ENCODE data around the gene FLNB. TPM values are rescaled to one million over a fixed set of nuclear protein-coding genes. Genes with fewer than 3 reads are reported as not detected.

FLNB gene
- total RNA-seq, 1 donor from 2014 or later: 328 TPM

- DNase-seq (ENCODE audit: low read depth in 2 of 2): no peak
These were observed 21.8 kb downstream of the FLNB start for GRCh38 chr3:58029842-58030584.

GRCh38 chr3:58032186-58032585 lies 24.0 kb downstream of the FLNB start:
- DNase-seq (ENCODE audit: low read depth in 2 of 2): no peak

DNA sequence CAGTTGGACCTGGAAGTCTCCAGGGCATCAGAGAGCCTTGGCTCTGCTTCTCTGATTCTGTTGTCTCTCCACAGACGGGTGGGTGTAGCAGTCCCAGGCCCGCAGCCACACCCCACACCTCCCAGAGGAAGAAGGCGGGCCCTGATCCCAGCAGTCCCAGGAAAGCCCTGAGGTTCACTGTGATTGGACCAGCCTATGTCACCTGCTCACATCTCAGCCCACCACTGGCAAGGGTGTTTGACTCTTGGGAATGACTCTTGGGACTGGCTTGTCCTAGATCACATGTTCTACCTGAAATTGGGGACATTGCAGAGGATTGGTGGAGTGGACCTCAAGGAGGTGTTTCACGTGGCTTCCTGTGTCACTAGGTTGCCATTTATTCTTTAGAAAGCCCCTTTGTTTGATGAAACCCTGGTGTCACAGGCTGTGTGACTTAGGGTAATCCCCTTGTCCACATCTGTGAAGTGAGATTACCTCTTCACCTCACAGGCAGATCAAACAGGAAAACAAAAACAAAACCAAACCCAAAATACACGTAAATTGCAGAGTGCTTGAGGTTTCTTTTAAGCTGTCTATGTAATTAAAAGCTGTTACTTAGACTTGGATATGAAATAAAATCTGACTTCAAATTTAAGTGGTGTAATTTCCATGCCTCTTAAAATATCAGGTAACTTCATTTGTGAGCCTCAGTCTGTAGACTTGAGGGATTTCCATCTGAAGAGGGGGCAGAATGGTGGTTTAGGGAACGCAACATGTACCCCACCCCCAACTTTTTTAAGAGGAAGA lies 26.7 kb downstream of the FLNB start:
- no peak for DNase-seq (ENCODE audit: low read depth in 2 of 2)

DNA sequence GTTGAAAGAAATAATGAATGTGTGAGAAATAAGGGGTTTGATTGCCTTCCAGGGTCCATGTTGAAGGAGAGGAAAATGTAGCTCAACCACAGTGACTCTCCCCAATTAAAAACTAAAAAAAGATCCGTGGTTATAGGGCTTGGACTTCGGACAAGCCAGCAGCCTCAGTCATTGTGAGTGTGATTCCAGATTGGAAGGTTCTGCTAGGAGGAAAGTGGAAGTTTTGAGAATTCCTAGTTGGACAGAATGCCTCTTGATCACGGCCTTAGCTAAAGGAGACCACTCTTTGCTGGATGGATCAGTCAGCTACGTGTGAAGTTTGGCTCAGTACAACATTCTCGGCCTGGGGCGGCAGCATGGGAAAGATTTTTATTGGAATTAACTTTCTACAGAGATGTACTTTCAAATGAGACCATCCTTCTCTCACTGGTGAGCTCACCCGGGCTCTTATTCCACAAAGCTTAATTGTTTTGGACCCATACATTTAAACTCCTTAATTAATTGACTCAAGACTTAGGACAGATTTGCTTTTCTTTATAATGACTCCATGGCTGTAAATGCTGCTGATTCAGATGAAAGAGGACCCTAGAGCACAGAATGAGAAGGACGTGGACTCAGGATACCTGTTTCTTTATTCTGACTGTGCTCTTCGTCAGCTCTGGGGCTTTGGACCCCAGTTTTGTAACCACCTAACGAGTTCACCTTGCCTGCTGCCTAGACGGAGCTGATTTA lies 27.5 kb downstream of the FLNB start:
- no peak for DNase-seq (ENCODE audit: low read depth in 2 of 2)

GRCh38 chr3:58036293-58037032 lies 28.2 kb downstream of the FLNB start:
- no peak for DNase-seq (ENCODE audit: low read depth in 2 of 2)

DNA sequence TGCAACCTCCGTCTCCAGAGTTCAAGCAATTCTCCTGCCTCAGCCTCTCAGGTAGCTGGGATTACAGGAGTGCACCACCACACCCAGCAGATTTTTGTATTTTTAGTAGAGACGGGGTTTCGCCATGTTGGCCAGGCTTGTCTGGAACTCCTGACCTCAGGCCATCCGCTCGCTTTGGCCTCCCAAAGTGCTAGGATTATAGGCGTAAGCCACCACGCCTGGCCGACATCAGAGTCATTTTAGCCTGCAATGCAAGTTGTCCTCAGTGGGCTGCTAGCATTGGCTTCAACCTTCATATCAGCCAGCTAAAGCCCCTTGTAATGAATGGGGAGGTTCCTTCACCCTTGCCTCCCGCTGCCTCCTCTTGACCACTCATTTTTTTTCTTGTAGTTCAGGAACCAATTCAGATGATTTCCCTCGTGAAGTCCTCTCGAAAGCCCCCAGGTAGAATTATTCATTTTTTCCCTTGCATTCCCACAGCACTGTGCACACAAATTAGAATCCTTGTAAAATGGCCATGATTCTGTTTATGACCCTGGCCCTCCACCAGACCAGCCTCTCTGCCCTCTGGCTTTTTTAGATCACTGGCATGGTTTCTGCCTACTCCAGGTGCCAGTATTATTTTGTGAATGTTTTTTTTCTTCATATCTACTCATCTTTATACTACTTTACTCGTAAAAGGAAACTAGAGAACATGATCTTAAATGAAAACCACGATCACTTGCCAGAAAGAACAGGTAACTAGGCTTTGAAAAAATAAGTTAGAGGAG lies 29.1 kb downstream of the FLNB start:
- DNase-seq (ENCODE audit: low read depth in 2 of 2): no peak

DNA sequence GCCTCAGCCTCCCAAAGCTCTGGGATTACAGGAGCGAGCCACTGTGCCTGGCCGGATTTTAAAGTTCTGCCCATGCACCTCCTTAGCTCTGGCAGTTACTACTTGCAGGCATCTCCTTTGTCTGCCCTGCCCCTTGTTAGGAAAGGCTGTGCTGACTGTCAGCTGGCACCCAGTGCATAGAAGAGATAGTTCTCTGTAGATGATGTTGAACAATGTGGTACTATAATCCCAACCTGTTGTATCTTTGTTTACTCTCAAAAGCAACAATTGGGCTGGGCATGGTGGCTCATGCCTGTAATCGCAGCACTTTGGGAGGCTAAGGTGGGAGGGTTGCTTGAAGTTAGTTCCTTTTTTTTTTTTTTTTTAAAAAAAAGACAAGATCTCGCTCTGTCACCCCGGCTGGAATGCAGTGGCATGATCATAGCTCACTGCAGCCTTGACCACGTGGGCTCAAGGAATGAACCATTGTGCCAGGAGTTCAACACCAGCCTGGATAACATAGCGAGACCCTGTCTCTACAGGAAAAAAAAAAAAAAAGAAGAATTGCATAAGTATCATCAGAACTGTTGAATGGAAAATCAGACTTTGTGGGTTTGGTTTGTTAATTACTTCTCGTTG lies 30.6 kb downstream of the FLNB start:
- no peak for DNase-seq (ENCODE audit: low read depth in 2 of 2)

- no peak for DNase-seq (ENCODE audit: low read depth in 2 of 2)
These were observed 31.4 kb downstream of the FLNB start for GRCh38 chr3:58039601-58040000.

GRCh38 chr3:58041182-58041825 lies 33.1 kb downstream of the FLNB start:
- DNase-seq (ENCODE audit: low read depth in 2 of 2): peak; percentile 56 to 75

- peak; percentile 46 to 60 for DNase-seq (ENCODE audit: low read depth in 2 of 2)
These were observed 33.7 kb downstream of the FLNB start for GRCh38 chr3:58041826-58042324.

GRCh38 chr3:58042947-58043707 lies 34.9 kb downstream of the FLNB start:
- no peak for DNase-seq (ENCODE audit: low read depth in 2 of 2)

GRCh38 chr3:58043933-58044332 lies 35.7 kb downstream of the FLNB start:
- DNase-seq (ENCODE audit: low read depth in 2 of 2): no peak

- DNase-seq (ENCODE audit: low read depth in 2 of 2): peak in 1 of 2 donors; percentile 60
These were observed 36.7 kb downstream of the FLNB start for GRCh38 chr3:58044691-58045483.

DNA sequence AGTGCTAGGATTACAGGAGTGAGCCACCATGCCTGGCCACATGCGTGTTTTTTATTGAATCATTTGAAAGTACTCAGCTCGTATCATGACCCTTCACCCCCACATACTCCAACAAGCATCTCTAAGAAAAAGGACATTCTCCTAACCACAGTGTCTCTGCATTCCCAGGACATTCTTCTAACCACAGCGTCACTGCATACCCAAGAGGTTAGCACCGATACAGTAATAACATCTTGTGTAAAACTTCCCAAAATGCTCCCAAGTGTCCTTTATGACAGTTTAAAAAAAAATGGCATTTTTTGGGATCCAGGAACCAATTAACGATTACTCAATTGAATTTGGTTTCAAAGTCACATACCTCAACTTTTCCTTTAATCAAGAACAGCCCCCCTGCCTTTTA lies 39.6 kb downstream of the FLNB start:
- DNase-seq (ENCODE audit: low read depth in 2 of 2): peak in 1 of 2 donors; percentile 80

GRCh38 chr3:58048301-58048700 lies 40.1 kb downstream of the FLNB start:
- DNase-seq (ENCODE audit: low read depth in 2 of 2): peak; percentile 85 to 92

DNA sequence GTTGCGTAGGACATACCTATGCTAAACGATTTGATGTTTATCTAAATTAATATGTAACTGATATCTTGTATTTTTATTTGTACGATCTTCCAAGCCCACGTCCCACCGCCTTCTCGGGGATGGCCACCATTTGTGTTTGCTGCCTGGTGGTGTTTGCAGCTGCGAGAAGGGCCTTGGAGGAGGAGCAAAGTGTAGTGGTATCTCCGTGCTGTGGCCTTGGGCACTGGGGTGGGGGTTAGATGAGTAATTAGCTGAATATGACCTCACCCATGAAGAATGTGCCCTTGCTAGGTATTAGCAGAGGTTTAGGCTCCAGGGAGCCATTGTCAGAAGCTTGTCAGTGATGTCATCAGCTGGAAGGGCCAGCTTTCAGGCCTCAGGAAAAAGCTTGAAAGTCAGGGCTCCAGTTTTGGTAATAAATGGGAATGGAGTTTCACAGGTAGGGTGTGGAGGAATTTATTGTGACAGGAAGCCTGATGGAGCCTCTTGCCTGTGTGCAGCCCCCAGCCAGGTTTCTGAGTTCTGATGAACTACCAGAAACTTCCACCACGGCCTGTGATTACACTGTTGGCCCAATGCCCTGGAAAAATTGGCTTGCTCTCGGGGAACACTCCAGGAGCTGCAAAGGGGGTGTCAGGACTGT lies 41.0 kb downstream of the FLNB start:
- peak; percentile 90 to 93 for DNase-seq (ENCODE audit: low read depth in 2 of 2)

DNA sequence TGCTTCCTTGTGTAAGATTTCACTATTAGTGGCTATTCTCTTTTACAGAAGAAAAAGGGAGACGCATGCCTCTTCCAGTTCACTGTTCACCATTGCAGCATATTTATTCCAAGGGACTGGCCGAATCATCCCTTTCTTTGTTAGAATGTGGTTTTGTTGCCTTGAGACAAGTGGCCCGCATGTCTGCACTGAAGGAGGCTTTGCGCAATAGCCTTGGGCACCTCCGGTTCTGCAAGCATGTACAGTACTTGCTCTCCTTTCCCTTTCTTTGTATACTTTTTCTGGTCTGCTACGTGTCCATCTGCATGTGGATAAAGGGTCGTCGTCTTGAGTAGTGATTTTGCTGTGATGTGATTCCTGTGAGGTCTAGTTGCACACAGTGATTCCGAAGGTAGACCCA lies 43.0 kb downstream of the FLNB start:
- DNase-seq (ENCODE audit: low read depth in 2 of 2): peak in 1 of 2 donors; percentile 62
